Measurements from ENCODE around the gene KCNK15. TPM values are rescaled to one million over a fixed set of nuclear protein-coding genes. Genes with fewer than 3 reads are reported as not detected.

Gene KCNK15
- total and polyA plus RNA-seq, 10 of the 15 experiments (the other 5 are each of a cell fraction or from before 2014, with no cell fraction given): not detected

DNA sequence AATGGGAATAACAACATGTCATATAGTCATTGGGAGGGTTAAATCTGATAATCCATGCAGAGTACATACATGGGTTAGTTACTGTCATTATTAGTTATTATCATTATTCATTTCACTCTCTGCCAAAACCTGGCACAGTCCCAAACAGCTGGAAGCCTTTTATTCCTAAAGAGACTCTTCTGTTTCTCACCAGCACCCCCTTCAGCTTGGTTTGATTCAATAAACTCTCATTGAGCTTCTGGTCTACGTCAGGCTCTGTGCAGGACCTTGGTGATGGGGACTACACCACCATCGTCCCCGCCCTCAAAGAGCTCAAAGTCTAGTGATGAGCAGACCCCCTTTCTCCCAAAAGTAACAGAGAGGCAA lies 2.3 kb downstream of the KCNK15 start:
- POLR2A ChIA-PET: interaction anchor here (0.6 to 0.7 kb wide), 2 partner anchors 37 to 66 kb away, joined by 3 to 4 read pairs; no protein-coding TSS in a partner anchor
- H3K4me2 ChIP-seq (ENCODE audit: control insufficient read depth, insufficient read depth): no peak overlapping the region
- in situ Hi-C loops (cut with MboI) (loop anchor here (10.0 kb wide), 1 partner anchor 117 kb away; no protein-coding TSS in a partner anchor), intact Hi-C loops (cut with micrococcal nuclease; ENCODE audit: unreplicated experiment) (no loop called here)
- no peaks in the 10 kb centered on the region for H3K79me2 ChIP-seq (ENCODE audit: control insufficient read depth, insufficient read depth, low read length)
- no peak for FAIRE-seq
- H2AFZ ChIP-seq (ENCODE audit: control insufficient read depth, low read depth, low read length): no peak overlapping the region
- no peaks in the 10 kb centered on the region for H3K9me3 ChIP-seq (replicated peaks; ENCODE audit: control insufficient read depth, insufficient read depth, low read length)
- no peaks in the 10 kb centered on the region for H3K36me3 ChIP-seq (ENCODE audit: control insufficient read depth in 2 of 2, insufficient read depth in 2 of 2, low read length in 1 of 2)
- DNase-seq (ENCODE audit: low read depth, low spot score): no peak
- no peak overlapping the region for H3K9ac ChIP-seq (ENCODE audit: control insufficient read depth, insufficient read depth, low read length)
- H3K27ac ChIP-seq (ENCODE audit: control insufficient read depth, insufficient read depth): no peak overlapping the region
- H3K4me1 ChIP-seq (ENCODE audit: control insufficient read depth, insufficient read depth, low read length): no peaks in the 10 kb centered on the region
- H3K4me3 ChIP-seq: no peak overlapping the region
- TF ChIP-seq ZBTB40 (IDR thresholded peaks at IDR 0.05; ENCODE audit: borderline replicate concordance) (no peak), TAF1 (IDR thresholded peaks at IDR 0.05; ENCODE audit: borderline replicate concordance, low read depth, low read length) (no peak), ZZZ3 (IDR thresholded peaks at IDR 0.05; ENCODE audit: control insufficient read depth, insufficient read length, low read depth) (no peak), TARDBP (IDR thresholded peaks at IDR 0.05; ENCODE audit: borderline replicate concordance) (no peak), EZH2 (IDR thresholded peaks at IDR 0.05; ENCODE audit: borderline replicate concordance, control insufficient read depth, low read depth, low read length) (no peak), HDGF (IDR thresholded peaks at IDR 0.05) (no peak), BCL11A (IDR thresholded peaks at IDR 0.05; ENCODE audit: low read depth, low read length) (no peak), IKZF1 (conservative IDR thresholded peaks at IDR 0.05) (no peak), SREBF2 (IDR thresholded peaks at IDR 0.05; ENCODE audit: low read length) (no peak), GATAD2B (conservative IDR thresholded peaks at IDR 0.05; ENCODE audit: low read depth) (no peak), MYC (IDR thresholded peaks at IDR 0.05; ENCODE audit: insufficient read depth, insufficient read length, insufficient replicate concordance, low read length, severe bottlenecking) (no peak), SPI1 (IDR thresholded peaks at IDR 0.05; ENCODE audit: borderline replicate concordance, insufficient read depth, low read depth, low read length) (no peak), ATF3 (IDR thresholded peaks at IDR 0.05; ENCODE audit: borderline replicate concordance, extremely low read depth, low read depth, low read length) (no peak)
- TF ChIP-seq, protein P1, sequence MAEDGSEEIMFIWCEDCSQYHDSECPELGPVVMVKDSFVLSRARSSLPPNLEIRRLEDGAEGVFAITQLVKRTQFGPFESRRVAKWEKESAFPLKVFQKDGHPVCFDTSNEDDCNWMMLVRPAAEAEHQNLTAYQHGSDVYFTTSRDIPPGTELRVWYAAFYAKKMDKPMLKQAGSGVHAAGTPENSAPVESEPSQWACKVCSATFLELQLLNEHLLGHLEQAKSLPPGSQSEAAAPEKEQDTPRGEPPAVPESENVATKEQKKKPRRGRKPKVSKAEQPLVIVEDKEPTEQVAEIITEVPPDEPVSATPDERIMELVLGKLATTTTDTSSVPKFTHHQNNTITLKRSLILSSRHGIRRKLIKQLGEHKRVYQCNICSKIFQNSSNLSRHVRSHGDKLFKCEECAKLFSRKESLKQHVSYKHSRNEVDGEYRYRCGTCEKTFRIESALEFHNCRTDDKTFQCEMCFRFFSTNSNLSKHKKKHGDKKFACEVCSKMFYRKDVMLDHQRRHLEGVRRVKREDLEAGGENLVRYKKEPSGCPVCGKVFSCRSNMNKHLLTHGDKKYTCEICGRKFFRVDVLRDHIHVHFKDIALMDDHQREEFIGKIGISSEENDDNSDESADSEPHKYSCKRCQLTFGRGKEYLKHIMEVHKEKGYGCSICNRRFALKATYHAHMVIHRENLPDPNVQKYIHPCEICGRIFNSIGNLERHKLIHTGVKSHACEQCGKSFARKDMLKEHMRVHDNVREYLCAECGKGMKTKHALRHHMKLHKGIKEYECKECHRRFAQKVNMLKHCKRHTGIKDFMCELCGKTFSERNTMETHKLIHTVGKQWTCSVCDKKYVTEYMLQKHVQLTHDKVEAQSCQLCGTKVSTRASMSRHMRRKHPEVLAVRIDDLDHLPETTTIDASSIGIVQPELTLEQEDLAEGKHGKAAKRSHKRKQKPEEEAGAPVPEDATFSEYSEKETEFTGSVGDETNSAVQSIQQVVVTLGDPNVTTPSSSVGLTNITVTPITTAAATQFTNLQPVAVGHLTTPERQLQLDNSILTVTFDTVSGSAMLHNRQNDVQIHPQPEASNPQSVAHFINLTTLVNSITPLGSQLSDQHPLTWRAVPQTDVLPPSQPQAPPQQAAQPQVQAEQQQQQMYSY (CRISPR knock-in tag; IDR thresholded peaks at IDR 0.05): no peak
- peaks cover 13 to 16% of the 10 kb centered on the region in 2 experiments for H3K27me3 ChIP-seq (replicated peaks in 1 of 2; ENCODE audit: control insufficient read depth in 2 of 2, insufficient read depth in 2 of 2, low read length in 1 of 2)
- no TSS peak for BruUV-seq (replicated peaks)
- RAD21 ChIA-PET (ENCODE audit: unreplicated experiment): interaction anchor here (0.7 to 1.5 kb wide), 3 partner anchors 62 to 119 kb away, joined by 3 to 6 read pairs (median 4); no protein-coding TSS in a partner anchor
- SMC1A ChIA-PET (ENCODE audit: uncharacterized antibody, unreplicated experiment): interaction anchor here (0.9 to 2.1 kb wide), 5 partner anchors 10 to 122 kb away, joined by 3 to 13 read pairs (median 5); no protein-coding TSS in a partner anchor
- H4K20me1 ChIP-seq (ENCODE audit: control insufficient read depth, insufficient read depth): no peaks in the 10 kb centered on the region; the same call in 1 of the 2 replicates
- no peak for ATAC-seq
- CTCF ChIA-PET: interaction anchor here (0.7 to 2.2 kb wide), 22 partner anchors 9 to 452 kb away, joined by 3 to 27 read pairs (median 4); partner anchors contain the start of gene YWHAB
- WGBS (ENCODE audit: insufficient coverage, insufficient replicate concordance, low lambda C conversion rate, missing lambda C conversion rate): 69% methylated on average over 3 of the region's 3 CpGs
